HEK293 (cell line): ENCODE measurements around the gene C1orf226.

Experiments
- CTCF ChIA-PET: fragments of 350-600 bp; formaldehyde crosslinking; extraction: SDS; loops from one replicate; lab custom pipeline; 2021; ENCODE audit warnings: antibody characterized with exemption; lab: Yijun Ruan, JAX
- POLR2A ChIA-PET: fragments of 300-600 bp; formaldehyde crosslinking; extraction: SDS; loops from one replicate; lab custom pipeline; 2020; ENCODE audit warnings: antibody characterized with exemption, inconsistent platforms; lab: Yijun Ruan, JAX
- H3K27ac ChIP-seq: fragments of 200-500 bp; sonication (Bioruptor generic); 2 replicates; pipeline ENCODE4 v1.5.1; 2014; ENCODE audit warnings: low read depth, low read length, control low read depth, inconsistent platforms; ENCODE audit errors: extremely low read depth
- H3K36me3 ChIP-seq, 2 experiments: fragments of 200-500 bp in 1 of 2; sonication (Bioruptor generic) in 1 of 2; 1 replicate in 1 of 2; 2 replicates in 1 of 2; pipeline ENCODE4 v1.5.1; 2014 to 2017; ENCODE audit warnings: inconsistent platforms in 2 of 2, low read length in 2 of 2; ENCODE audit not compliant: control insufficient read depth in 2 of 2, insufficient read depth in 1 of 2
- H3K4me1 ChIP-seq: fragments of 200-500 bp; sonication (Bioruptor generic); 2 replicates; pipeline ENCODE4 v1.5.1; 2014; ENCODE audit warnings: mild to moderate bottlenecking, low read length, inconsistent platforms; ENCODE audit not compliant: control insufficient read depth, insufficient read depth
- H3K4me3 ChIP-seq: 2 replicates; pipeline ENCODE4 v1.5.1; 2011; ENCODE audit warnings: low read depth, mild to moderate bottlenecking, control low read depth, low read length, moderate library complexity
- H3K9me3 ChIP-seq: fragments of 200-500 bp; sonication (Bioruptor generic); 2 replicates; pipeline ENCODE4 v1.5.1; 2014; ENCODE audit warnings: low read depth, low read length, inconsistent platforms; ENCODE audit not compliant: control insufficient read depth, insufficient read depth
- RBAK ChIP-seq: fragments of 450-650 bp; formaldehyde crosslinking; IDR thresholded peaks from 2 replicates; pipeline ENCODE4 v1.5.1; 2016; ENCODE audit warnings: missing biosample characterization, missing genetic modification characterization
- SCRT2 ChIP-seq: fragments of 450-650 bp; formaldehyde crosslinking; IDR thresholded peaks from 2 replicates; pipeline ENCODE4 v1.5.1; 2016; ENCODE audit warnings: missing biosample characterization, missing genetic modification characterization
- ZBTB21 ChIP-seq: fragments of 450-650 bp; formaldehyde crosslinking; IDR thresholded peaks from 2 replicates; pipeline ENCODE4 v1.5.1; 2017; ENCODE audit warnings: missing biosample characterization, missing genetic modification characterization
- ZBTB7A ChIP-seq: fragments of 450-650 bp; formaldehyde crosslinking; IDR thresholded peaks from 2 replicates; pipeline ENCODE4 v1.5.1; 2016; ENCODE audit warnings: low read depth, missing biosample characterization, missing genetic modification characterization
- ZFHX2 ChIP-seq: fragments of 450-650 bp; formaldehyde crosslinking; conservative IDR thresholded peaks from 2 replicates; pipeline ENCODE4 v1.5.1; 2016; ENCODE audit warnings: missing biosample characterization, missing genetic modification characterization
- ZNF10 ChIP-seq: fragments of 450-650 bp; formaldehyde crosslinking; IDR thresholded peaks from 2 replicates; pipeline ENCODE4 v1.5.1; 2017; ENCODE audit warnings: missing biosample characterization, missing genetic modification characterization
- ZNF146 ChIP-seq: fragments of 450-650 bp; formaldehyde crosslinking; IDR thresholded peaks from 2 replicates; pipeline ENCODE4 v1.5.1; 2016; ENCODE audit warnings: missing biosample characterization, missing genetic modification characterization
- ZNF169 ChIP-seq: fragments of 450-650 bp; formaldehyde crosslinking; IDR thresholded peaks from 2 replicates; pipeline ENCODE4 v1.5.1; 2016; ENCODE audit warnings: missing biosample characterization, missing genetic modification characterization
- ZNF266 ChIP-seq: fragments of 450-650 bp; formaldehyde crosslinking; IDR thresholded peaks from 2 replicates; pipeline ENCODE4 v1.5.1; 2016; ENCODE audit warnings: missing biosample characterization, missing genetic modification characterization, low read depth
- ZNF302 ChIP-seq: fragments of 450-650 bp; formaldehyde crosslinking; IDR thresholded peaks from 2 replicates; pipeline ENCODE4 v1.5.1; 2016; ENCODE audit warnings: missing biosample characterization, missing genetic modification characterization, low read depth
- ZNF341 ChIP-seq: fragments of 450-650 bp; formaldehyde crosslinking; IDR thresholded peaks from 2 replicates; pipeline ENCODE4; 2016; ENCODE audit warnings: low read depth, missing biosample characterization, missing genetic modification characterization
- ZNF394 ChIP-seq: fragments of 450-650 bp; formaldehyde crosslinking; IDR thresholded peaks from 2 replicates; pipeline ENCODE4 v1.5.1; 2016; ENCODE audit warnings: missing biosample characterization, missing genetic modification characterization, mild to moderate bottlenecking, moderate library complexity, borderline replicate concordance
- ZNF48 ChIP-seq: fragments of 450-650 bp; formaldehyde crosslinking; IDR thresholded peaks from 2 replicates; pipeline ENCODE4 v1.5.1; 2016; ENCODE audit warnings: missing biosample characterization, missing genetic modification characterization
- ZNF488 ChIP-seq: fragments of 450-650 bp; formaldehyde crosslinking; IDR thresholded peaks from 2 replicates; pipeline ENCODE4 v1.5.1; 2016; ENCODE audit warnings: missing biosample characterization, missing genetic modification characterization
- ZNF544 ChIP-seq: fragments of 450-650 bp; formaldehyde crosslinking; IDR thresholded peaks from 2 replicates; pipeline ENCODE4 v1.5.0; 2017; ENCODE audit warnings: missing biosample characterization, missing genetic modification characterization
- ZNF600 ChIP-seq: fragments of 450-650 bp; formaldehyde crosslinking; IDR thresholded peaks from 2 replicates; pipeline ENCODE4 v1.5.1; 2016; ENCODE audit warnings: missing biosample characterization, missing genetic modification characterization
- ZNF610 ChIP-seq: fragments of 450-650 bp; formaldehyde crosslinking; IDR thresholded peaks from 2 replicates; pipeline ENCODE4 v1.5.1; 2016; ENCODE audit warnings: missing biosample characterization, missing genetic modification characterization, borderline replicate concordance
- ZNF670 ChIP-seq: fragments of 450-650 bp; formaldehyde crosslinking; IDR thresholded peaks from 2 replicates; pipeline ENCODE4 v1.5.1; 2016; ENCODE audit warnings: missing biosample characterization, missing genetic modification characterization, low read depth
- ZNF677 ChIP-seq: fragments of 450-650 bp; IDR thresholded peaks from 2 replicates; pipeline ENCODE4 v1.5.0; 2018; ENCODE audit warnings: missing biosample characterization, mild to moderate bottlenecking, missing genetic modification characterization, moderate library complexity
- ZNF747 ChIP-seq: fragments of 450-650 bp; formaldehyde crosslinking; IDR thresholded peaks from 2 replicates; pipeline ENCODE4 v1.5.1; 2016; ENCODE audit warnings: missing biosample characterization, missing genetic modification characterization
- ZNF830 ChIP-seq: fragments of 450-650 bp; IDR thresholded peaks from 2 replicates; pipeline ENCODE4 v1.5.0; 2018; ENCODE audit warnings: missing biosample characterization, missing genetic modification characterization, low read depth, mild to moderate bottlenecking, moderate library complexity
- TF ChIP-seq, protein P1 (sequence below): fragments of 450-650 bp; formaldehyde crosslinking; IDR thresholded peaks from 2 replicates; pipeline ENCODE4 v1.5.1; 2016; ENCODE audit warnings: missing biosample characterization, missing genetic modification characterization

The C1orf226 gene

GRCh38 chr1:162364498-162364897, 17.0 kb upstream of the C1orf226 start (continued):
- TF ChIP-seq ZNF488 (tag by site-specific recombination): no peak
- TF ChIP-seq ZNF747 (tag by site-specific recombination): no peak
- TF ChIP-seq ZNF302: no peak
- no peak for TF ChIP-seq ZNF830 (tag by site-specific recombination)
- no peak for TF ChIP-seq ZNF146 (tag by site-specific recombination)
- no peak for TF ChIP-seq ZNF341
- no peak for TF ChIP-seq ZBTB21 (tag by site-specific recombination)

DNA sequence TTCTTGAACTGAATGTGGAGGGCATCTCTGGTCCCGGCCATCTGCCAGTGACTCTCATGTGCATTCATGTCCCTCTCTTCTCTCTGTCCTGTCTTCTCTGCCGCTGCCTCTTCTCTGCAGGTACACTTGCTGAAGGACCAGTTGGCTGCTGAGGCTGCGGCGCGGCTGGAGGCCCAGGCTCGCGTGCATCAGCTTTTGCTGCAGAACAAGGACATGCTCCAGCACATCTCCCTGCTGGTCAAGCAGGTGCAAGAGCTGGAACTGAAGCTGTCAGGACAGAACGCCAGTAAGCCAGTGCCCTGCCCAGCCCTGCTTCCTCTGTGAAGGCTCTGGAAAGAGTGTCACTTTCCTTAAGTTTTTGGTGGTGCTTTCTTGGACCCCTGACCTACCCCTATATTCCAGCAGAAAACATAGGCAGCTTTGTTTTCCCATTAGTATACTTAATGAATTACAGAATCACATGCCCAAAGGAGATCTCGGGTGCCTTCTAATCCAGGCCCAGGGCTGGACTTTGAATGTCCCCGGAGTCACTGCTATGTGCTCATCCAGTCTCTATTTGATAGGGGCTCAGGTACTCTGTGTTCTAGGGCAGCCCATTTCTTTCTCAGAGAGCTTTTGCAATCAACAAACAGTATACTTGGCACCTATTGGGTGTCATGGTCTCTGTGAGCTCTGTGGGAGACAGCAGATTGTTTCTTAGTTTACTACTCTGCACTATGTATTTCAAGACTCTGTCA, 16.1 kb upstream of the C1orf226 start:
- peaks cover 0 to 4% of the 10 kb centered on the region in 2 experiments; a peak in 1 of 3 replicates for H3K36me3 ChIP-seq
- H3K4me1 ChIP-seq: no peaks in the 10 kb centered on the region
- no peak for TF ChIP-seq SCRT2
- no peak for TF ChIP-seq ZNF610 (tag by site-specific recombination)
- TF ChIP-seq ZNF169 (tag by site-specific recombination): no peak
- no peak for TF ChIP-seq ZNF146 (tag by site-specific recombination)
- TF ChIP-seq ZNF677: no peak
- no peak for TF ChIP-seq ZNF600 (tag by site-specific recombination)
- no peak for TF ChIP-seq ZNF394 (tag by site-specific recombination)
- TF ChIP-seq RBAK: no peak
- TF ChIP-seq ZNF488 (tag by site-specific recombination): no peak
- TF ChIP-seq ZNF48: no peak
- TF ChIP-seq ZNF10 (tag by site-specific recombination): no peak
- TF ChIP-seq ZBTB7A: no peak
- no peak for TF ChIP-seq ZNF544 (tag by site-specific recombination)
- TF ChIP-seq, protein P1, sequence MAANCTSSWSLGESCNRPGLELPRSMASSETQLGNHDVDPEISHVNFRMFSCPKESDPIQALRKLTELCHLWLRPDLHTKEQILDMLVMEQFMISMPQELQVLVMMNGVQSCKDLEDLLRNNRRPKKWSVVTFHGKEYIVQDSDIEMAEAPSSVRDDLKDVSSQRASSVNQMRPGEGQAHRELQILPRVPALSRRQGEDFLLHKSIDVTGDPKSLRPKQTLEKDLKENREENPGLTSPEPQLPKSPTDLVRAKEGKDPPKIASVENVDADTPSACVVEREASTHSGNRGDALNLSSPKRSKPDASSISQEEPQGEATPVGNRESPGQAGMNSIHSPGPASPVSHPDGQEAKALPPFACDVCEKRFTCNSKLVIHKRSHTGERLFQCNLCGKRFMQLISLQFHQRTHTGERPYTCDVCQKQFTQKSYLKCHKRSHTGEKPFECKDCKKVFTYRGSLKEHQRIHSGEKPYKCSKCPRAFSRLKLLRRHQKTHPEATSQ: no peak
- no peak for TF ChIP-seq ZNF266 (tag by site-specific recombination)
- H3K9me3 ChIP-seq: no peaks in the 10 kb centered on the region
- POLR2A ChIA-PET: no interaction called here
- H3K4me3 ChIP-seq: no peak overlapping the region
- CTCF ChIA-PET: interaction anchor here (0.7 to 3.8 kb wide), 2 partner anchors 8 to 26 kb away, joined by 5 to 17 read pairs; no protein-coding TSS in a partner anchor
- H3K27ac ChIP-seq: no peak overlapping the region

- peaks cover 0 to 4% of the 10 kb centered on the region in 2 experiments; a peak in 2 of 3 replicates for H3K36me3 ChIP-seq
- CTCF ChIA-PET: interaction anchor here (0.7 to 3.8 kb wide), 2 partner anchors 8 to 25 kb away, joined by 5 to 17 read pairs; no protein-coding TSS in a partner anchor
- no peak overlapping the region for H3K27ac ChIP-seq
- no peaks in the 10 kb centered on the region for H3K9me3 ChIP-seq
- TF ChIP-seq ZNF670 (tag by site-specific recombination): no peak
- peak; percentile 43 for TF ChIP-seq ZFHX2 (tag by site-specific recombination)
- TF ChIP-seq, all 188 proteins: peak for 1
- H3K4me1 ChIP-seq: no peaks in the 10 kb centered on the region
- no peak overlapping the region for H3K4me3 ChIP-seq
- POLR2A ChIA-PET: interaction anchor here (1.4 kb wide), 1 partner anchor 10 kb away, joined by 3 read pairs; no protein-coding TSS in a partner anchor
Measured at GRCh38 chr1:162366149-162366548, 15.4 kb upstream of the C1orf226 start.
